NCI-H128 (cell line): ENCODE measurements around the gene TENT5C.

Experiments used
- DNase-seq: peaks from one replicate; lab custom pipeline; 2025; ENCODE audit not compliant: unreplicated experiment; lab: John Stamatoyannopoulos, UW

The TENT5C gene

GRCh38 chr1:117633423-117633822 is 27.6 kb downstream of the TENT5C start:
- DNase-seq: no peak

GRCh38 chr1:117633936-117634335 is 28.1 kb downstream of the TENT5C start:
- no peak for DNase-seq

- DNase-seq: no peak
Observed at GRCh38 chr1:117634631-117635030, 28.8 kb downstream of the TENT5C start.

GRCh38 chr1:117635805-117636204 is 30.0 kb downstream of the TENT5C start:
- DNase-seq: no peak

GRCh38 chr1:117636637-117637425 is 31.0 kb downstream of the TENT5C start:
- DNase-seq: no peak

GRCh38 chr1:117638141-117638540 is 32.3 kb downstream of the TENT5C start:
- no peak for DNase-seq

GRCh38 chr1:117638759-117639158 is 32.9 kb downstream of the TENT5C start:
- DNase-seq: no peak

- no peak for DNase-seq
Observed at GRCh38 chr1:117639741-117640140, 33.9 kb downstream of the TENT5C start.

GRCh38 chr1:117641536-117641935 is 35.7 kb downstream of the TENT5C start:
- no peak for DNase-seq

- DNase-seq: no peak
Observed at GRCh38 chr1:117642963-117643362, 37.1 kb downstream of the TENT5C start.

GRCh38 chr1:117643601-117644000 is 37.8 kb downstream of the TENT5C start:
- no peak for DNase-seq

GRCh38 chr1:117644696-117645311 is 39.0 kb downstream of the TENT5C start:
- DNase-seq: no peak

- no peak for DNase-seq
Observed at GRCh38 chr1:117645343-117645742, 39.5 kb downstream of the TENT5C start.

- no peak for DNase-seq
Observed at GRCh38 chr1:117646007-117646811, 40.4 kb downstream of the TENT5C start.

GRCh38 chr1:117646956-117647355 is 41.1 kb downstream of the TENT5C start:
- DNase-seq: no peak

GRCh38 chr1:117648015-117648414 is 42.2 kb downstream of the TENT5C start:
- DNase-seq: no peak

GRCh38 chr1:117650840-117651568 is 45.2 kb downstream of the TENT5C start:
- no peak for DNase-seq

GRCh38 chr1:117651616-117652015 is 45.8 kb downstream of the TENT5C start:
- no peak for DNase-seq

- no peak for DNase-seq
Observed at GRCh38 chr1:117652421-117652820, 46.6 kb downstream of the TENT5C start.

- DNase-seq: no peak
Observed at GRCh38 chr1:117653195-117653594, 47.3 kb downstream of the TENT5C start.
